ENCODE measurements around the gene HCRT. TPM values are rescaled to one million over a fixed set of nuclear protein-coding genes. Genes with fewer than 3 reads are reported as not detected.

HCRT gene
- total RNA-seq, 2 donors from 2014 or later = not detected

- no peaks in the 10 kb centered on the region for H3K9me3 ChIP-seq (ENCODE audit: control insufficient read depth, low read length)
- peak; percentile 97 for DNase-seq
- H3K4me3 ChIP-seq (ENCODE audit: low read length) = peak overlapping the region; percentile 76
- H3K27me3 Mint-ChIP-seq (ENCODE audit: insufficient read depth) = peaks cover 68% of the 10 kb centered on the region
- no peak overlapping the region for H3K27ac ChIP-seq (ENCODE audit: low read depth, low read length)
- H3K9me3 Mint-ChIP-seq = no peaks in the 10 kb centered on the region
- peak overlapping the region; percentile 65 for H3K4me3 Mint-ChIP-seq
- H3K27me3 ChIP-seq (ENCODE audit: control insufficient read depth, insufficient read depth, low read length, poor library complexity, severe bottlenecking) = peaks cover 58% of the 10 kb centered on the region
- H3K4me1 ChIP-seq (ENCODE audit: control insufficient read depth, insufficient read depth, low read length) = peaks cover 4% of the 10 kb centered on the region
- H3K9ac ChIP-seq (ENCODE audit: extremely low read depth, low read length, poor library complexity, severe bottlenecking) = no peak overlapping the region
- WGBS, 2 experiments (ENCODE audit: insufficient coverage in 1 of 2, insufficient read length in 1 of 2) = 20 to 32% methylated on average over 44 to 83 of the region's 83 CpGs
- no peak overlapping the region for H3K27ac Mint-ChIP-seq
- H3K36me3 Mint-ChIP-seq (ENCODE audit: low read depth) = no peaks in the 10 kb centered on the region
- H3K36me3 ChIP-seq (ENCODE audit: control insufficient read depth, insufficient read depth, low read length) = no peaks in the 10 kb centered on the region
- TF ChIP-seq CTCF (conservative IDR thresholded peaks at IDR 0.05) = peak; percentile 97
- H3K4me1 Mint-ChIP-seq = peaks cover 8% of the 10 kb centered on the region
Measured at GRCh38 chr17:42183741-42184711, 1.2 kb downstream of the HCRT start.

- no peak overlapping the region for H3K9ac ChIP-seq (ENCODE audit: extremely low read depth, low read length, poor library complexity, severe bottlenecking)
- WGBS, 2 experiments (ENCODE audit: insufficient coverage in 1 of 2, insufficient read length in 1 of 2) = 75 to 85% methylated on average over 8 to 9 of the region's 9 CpGs
- no peaks in the 10 kb centered on the region for H3K36me3 Mint-ChIP-seq (ENCODE audit: low read depth)
- H3K4me3 ChIP-seq (ENCODE audit: low read length) = peak overlapping the region; percentile 76
- no peaks in the 10 kb centered on the region for H3K36me3 ChIP-seq (ENCODE audit: control insufficient read depth, insufficient read depth, low read length)
- H3K9me3 Mint-ChIP-seq = no peaks in the 10 kb centered on the region
- peak overlapping the region; percentile 65 for H3K4me3 Mint-ChIP-seq
- H3K27ac Mint-ChIP-seq = no peak overlapping the region
- peaks cover 67% of the 10 kb centered on the region for H3K27me3 ChIP-seq (ENCODE audit: control insufficient read depth, insufficient read depth, low read length, poor library complexity, severe bottlenecking)
- TF ChIP-seq CTCF (conservative IDR thresholded peaks at IDR 0.05) = no peak
- H3K4me1 ChIP-seq (ENCODE audit: control insufficient read depth, insufficient read depth, low read length) = peaks cover 4% of the 10 kb centered on the region
- no peak overlapping the region for H3K27ac ChIP-seq (ENCODE audit: low read depth, low read length)
- H3K9me3 ChIP-seq (ENCODE audit: control insufficient read depth, low read length) = no peaks in the 10 kb centered on the region
- H3K4me1 Mint-ChIP-seq = peaks cover 8% of the 10 kb centered on the region
- peaks cover 77% of the 10 kb centered on the region for H3K27me3 Mint-ChIP-seq (ENCODE audit: insufficient read depth)
- DNase-seq = no peak
Measured at GRCh38 chr17:42182927-42183734, 2.1 kb downstream of the HCRT start.

- Histone ChIP-seq H3K4me1 (ENCODE audit: control insufficient read depth, insufficient read depth, low read length) (peaks cover 4% of the 10 kb centered on the region), H3K36me3 (ENCODE audit: control insufficient read depth, insufficient read depth, low read length) (no peaks in the 10 kb centered on the region), H3K9me3 (ENCODE audit: control insufficient read depth, low read length) (no peaks in the 10 kb centered on the region), H3K27ac (ENCODE audit: low read depth, low read length) (no peak overlapping the region), H3K9ac (ENCODE audit: extremely low read depth, low read length, poor library complexity, severe bottlenecking) (no peak overlapping the region), H3K4me3 (ENCODE audit: low read length) (no peak overlapping the region), H3K27me3 (ENCODE audit: control insufficient read depth, insufficient read depth, low read length, poor library complexity, severe bottlenecking) (peaks cover 69% of the 10 kb centered on the region)
- Mint-ChIP-seq H3K27me3 (ENCODE audit: insufficient read depth) (peaks cover 82% of the 10 kb centered on the region), H3K9me3 (no peaks in the 10 kb centered on the region), H3K4me3 (no peak overlapping the region), H3K27ac (no peak overlapping the region), H3K4me1 (peaks cover 8% of the 10 kb centered on the region), H3K36me3 (ENCODE audit: low read depth) (no peaks in the 10 kb centered on the region)
- DNase-seq = no peak
- no peak for TF ChIP-seq CTCF (conservative IDR thresholded peaks at IDR 0.05)
- WGBS, 2 experiments (ENCODE audit: insufficient coverage in 1 of 2, insufficient read length in 1 of 2) = 86% methylated on average over 2 of the region's 2 CpGs; no CpG with 5 or more reads in 1 of the 2 experiments
Measured at GRCh38 chr17:42181851-42182207, 3.4 kb downstream of the HCRT start.

All from endodermal cell (in vitro differentiated cells).